Astrocyte (in vitro differentiated cells and primary cell): ENCODE measurements around the gene PDP2. TPM values are rescaled to one million over a fixed set of nuclear protein-coding genes. Genes with fewer than 3 reads are reported as not detected.

Experiments
- DNase-seq: peaks from one replicate; pipeline ENCODE4 v3.0.0-alpha.2; 2010; ENCODE audit warnings: low read depth
- FAIRE-seq: peaks from 2 replicates; lab custom pipeline; 2011; peaks lifted over from hg19 to GRCh38; lab: Jason Lieb, UNC
- H2AFZ ChIP-seq: 2 replicates; pipeline ENCODE4 v1.6.0; 2012; ENCODE audit warnings: low read depth, low read length, inconsistent platforms
- H3K27ac ChIP-seq: 2 replicates; pipeline ENCODE4 v1.5.1; 2011; ENCODE audit warnings: low read depth, low read length, inconsistent platforms
- H3K27me3 ChIP-seq: 2 replicates; pipeline ENCODE4 v1.6.0; 2011; ENCODE audit warnings: low read length, inconsistent platforms; ENCODE audit not compliant: insufficient read depth
- H3K36me3 ChIP-seq: 2 replicates; pipeline ENCODE4 v1.5.1; 2011; ENCODE audit warnings: low read length, inconsistent platforms; ENCODE audit not compliant: insufficient read depth
- H3K4me1 ChIP-seq: 2 replicates; pipeline ENCODE4 v1.5.1; 2011; ENCODE audit warnings: low read length, inconsistent platforms; ENCODE audit not compliant: insufficient read depth
- H3K4me2 ChIP-seq: 2 replicates; pipeline ENCODE4 v1.6.0; 2012; ENCODE audit warnings: low read length, inconsistent platforms
- H3K4me3 ChIP-seq: 2 replicates; pipeline ENCODE4 v1.5.1; 2011; ENCODE audit warnings: low read depth, mild to moderate bottlenecking, low read length, inconsistent platforms; ENCODE audit not compliant: insufficient read depth
- H3K79me2 ChIP-seq: 2 replicates; pipeline ENCODE4 v1.6.0; 2012; ENCODE audit warnings: mild to moderate bottlenecking, low read length, inconsistent platforms; ENCODE audit not compliant: insufficient read depth
- H3K9ac ChIP-seq: 2 replicates; pipeline ENCODE4 v1.6.0; 2012; ENCODE audit warnings: mild to moderate bottlenecking, low read length, inconsistent platforms
- H3K9me3 ChIP-seq: 2 replicates; pipeline ENCODE4 v1.5.1; 2012; ENCODE audit warnings: low read depth, mild to moderate bottlenecking, low read length, inconsistent platforms; ENCODE audit not compliant: insufficient read depth
- H4K20me1 ChIP-seq: 2 replicates; pipeline ENCODE4 v1.6.0; 2012; ENCODE audit warnings: low read length, inconsistent platforms; ENCODE audit not compliant: insufficient read depth
- H3K27ac Mint-ChIP-seq: one replicate; pipeline ENCODE4 v1.8.0; 2021; ENCODE audit warnings: mild to moderate bottlenecking, mixed read lengths; ENCODE audit not compliant: unreplicated experiment
- H3K27me3 Mint-ChIP-seq: one replicate; pipeline ENCODE4 v1.8.0; 2021; ENCODE audit warnings: low read depth, mixed read lengths; ENCODE audit not compliant: unreplicated experiment
- H3K36me3 Mint-ChIP-seq: one replicate; pipeline ENCODE4 v1.8.0; 2021; ENCODE audit warnings: low read depth, mixed read lengths; ENCODE audit not compliant: unreplicated experiment
- H3K4me1 Mint-ChIP-seq: one replicate; pipeline ENCODE4 v1.8.0; 2021; ENCODE audit warnings: low read depth, mixed read lengths; ENCODE audit not compliant: unreplicated experiment
- H3K4me3 Mint-ChIP-seq: one replicate; pipeline ENCODE4 v1.8.0; 2021; ENCODE audit warnings: mild to moderate bottlenecking, moderate library complexity, mixed read lengths; ENCODE audit not compliant: unreplicated experiment
- H3K9me3 Mint-ChIP-seq: one replicate; pipeline ENCODE4 v1.8.0; 2021; ENCODE audit warnings: mild to moderate bottlenecking, mixed read lengths; ENCODE audit not compliant: unreplicated experiment
- EZH2 ChIP-seq: IDR thresholded peaks from 2 replicates; pipeline ENCODE4 v1.6.1; 2012; ENCODE audit warnings: mild to moderate bottlenecking, low read length, inconsistent platforms; ENCODE audit not compliant: insufficient read depth
- total RNA-seq: library from RNA; stranded (reverse); gene quantifications from 2 replicates; pipeline ENCODE4 v1.2.1, GENCODE V29; 2021
- TF ChIP-seq, protein P1 (sequence below): IDR thresholded peaks from 2 replicates; pipeline ENCODE4 v1.5.1; 2011; ENCODE audit warnings: low read depth, mild to moderate bottlenecking, inconsistent platforms, low read length, moderate library complexity; ENCODE audit not compliant: insufficient read depth

The PDP2 gene
- total RNA-seq, 1 donor from 2014 or later, result 16.8 TPM

DNA sequence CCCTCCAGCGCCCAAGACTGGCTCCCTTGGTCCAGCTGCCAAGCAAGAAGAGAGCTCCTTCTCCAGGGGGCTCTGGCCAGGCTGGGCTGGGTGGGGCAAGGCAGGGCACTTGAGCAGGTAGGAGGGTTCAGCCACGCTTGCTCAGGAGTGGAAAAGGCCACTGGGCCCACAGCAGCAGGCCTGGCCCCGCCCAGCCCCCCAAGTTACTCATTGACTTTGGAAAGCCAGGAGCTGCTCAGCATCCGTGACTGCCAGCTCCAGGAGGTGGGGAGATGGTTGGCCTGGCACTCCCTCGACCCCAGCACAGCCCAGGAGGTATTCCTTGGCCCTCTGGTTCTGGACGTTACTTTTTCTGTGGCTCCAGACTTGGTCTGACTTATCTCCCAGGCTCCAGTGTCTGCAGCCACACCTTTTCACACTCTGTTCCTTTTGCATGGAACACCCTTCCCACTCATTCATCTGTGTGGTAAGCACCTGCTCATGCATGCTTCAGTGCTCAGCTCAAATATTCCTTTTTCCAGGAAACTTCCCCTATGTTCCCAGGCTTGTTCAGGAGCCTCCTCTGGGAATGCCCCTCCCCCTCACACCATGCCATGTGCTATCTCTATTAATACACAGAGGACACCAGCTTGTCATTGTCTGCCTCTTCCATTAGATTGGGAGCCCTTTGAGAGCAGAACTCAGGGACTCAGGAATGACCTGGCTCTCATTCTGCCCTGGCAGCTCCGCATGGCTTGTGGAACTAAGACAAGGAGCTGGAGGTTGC lies 38.7 kb downstream of the PDP2 start, which contains the start of gene CDH16:
Gene CDH16 (minus strand): TSS at position 83 of the 766 bp plus-strand sequence. CDS start 820 bp downstream, outside the sequence.
- H3K4me1 Mint-ChIP-seq, result peaks cover 3% of the 10 kb centered on the region
- H3K9me3 Mint-ChIP-seq, result peaks cover 7% of the 10 kb centered on the region

DNA sequence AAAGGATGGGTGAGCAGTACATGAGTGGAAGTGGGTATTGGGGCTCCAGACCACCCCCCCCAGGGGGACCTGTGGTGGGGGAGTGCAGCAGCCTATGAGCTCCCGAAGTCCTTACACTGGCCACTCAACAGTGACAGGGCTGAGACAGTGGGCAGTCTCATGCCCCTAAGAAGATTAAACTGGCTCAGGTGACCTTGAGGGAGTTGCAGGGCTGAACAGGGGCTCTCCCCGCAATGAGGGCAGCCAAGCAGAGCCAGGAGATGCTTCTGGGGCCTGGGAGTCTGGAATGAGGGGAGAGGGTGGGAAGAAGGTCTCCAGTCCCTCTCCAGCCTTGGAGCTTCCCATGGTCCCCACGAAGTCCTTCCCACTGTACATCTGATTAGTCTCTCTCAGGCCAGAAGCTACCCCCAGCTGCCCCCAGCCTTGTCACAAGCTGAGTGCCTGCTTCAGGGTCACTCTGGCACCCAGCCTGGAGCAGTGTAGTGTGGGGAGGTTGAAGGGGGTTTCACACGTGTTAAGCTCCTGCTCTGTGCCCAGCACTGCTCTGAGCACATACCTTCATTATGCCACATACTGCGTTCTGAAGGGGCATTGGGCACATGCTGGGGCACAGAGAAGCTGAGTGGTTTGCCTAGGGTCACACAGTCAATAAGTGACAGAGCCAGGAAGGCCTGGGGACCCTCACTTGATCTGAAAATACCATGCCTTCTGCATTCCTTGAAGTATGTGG lies 39.4 kb downstream of the PDP2 start:
- H3K36me3 Mint-ChIP-seq, result peaks cover 7% of the 10 kb centered on the region
- Histone ChIP-seq H3K27me3 (peaks cover 34% of the 10 kb centered on the region), H3K4me3 (no peak overlapping the region), H3K9ac (no peak overlapping the region), H3K36me3 (no peaks in the 10 kb centered on the region), H3K27ac (no peak overlapping the region), H3K9me3 (no peaks in the 10 kb centered on the region), H3K4me1 (peaks cover 7% of the 10 kb centered on the region), H3K4me2 (no peak overlapping the region), H3K79me2 (no peaks in the 10 kb centered on the region), H4K20me1 (peaks cover 15% of the 10 kb centered on the region), H2AFZ (no peak overlapping the region)
- H3K4me1 Mint-ChIP-seq, result peaks cover 3% of the 10 kb centered on the region
- H3K9me3 Mint-ChIP-seq, result peaks cover 4% of the 10 kb centered on the region
- TF ChIP-seq, protein P1, sequence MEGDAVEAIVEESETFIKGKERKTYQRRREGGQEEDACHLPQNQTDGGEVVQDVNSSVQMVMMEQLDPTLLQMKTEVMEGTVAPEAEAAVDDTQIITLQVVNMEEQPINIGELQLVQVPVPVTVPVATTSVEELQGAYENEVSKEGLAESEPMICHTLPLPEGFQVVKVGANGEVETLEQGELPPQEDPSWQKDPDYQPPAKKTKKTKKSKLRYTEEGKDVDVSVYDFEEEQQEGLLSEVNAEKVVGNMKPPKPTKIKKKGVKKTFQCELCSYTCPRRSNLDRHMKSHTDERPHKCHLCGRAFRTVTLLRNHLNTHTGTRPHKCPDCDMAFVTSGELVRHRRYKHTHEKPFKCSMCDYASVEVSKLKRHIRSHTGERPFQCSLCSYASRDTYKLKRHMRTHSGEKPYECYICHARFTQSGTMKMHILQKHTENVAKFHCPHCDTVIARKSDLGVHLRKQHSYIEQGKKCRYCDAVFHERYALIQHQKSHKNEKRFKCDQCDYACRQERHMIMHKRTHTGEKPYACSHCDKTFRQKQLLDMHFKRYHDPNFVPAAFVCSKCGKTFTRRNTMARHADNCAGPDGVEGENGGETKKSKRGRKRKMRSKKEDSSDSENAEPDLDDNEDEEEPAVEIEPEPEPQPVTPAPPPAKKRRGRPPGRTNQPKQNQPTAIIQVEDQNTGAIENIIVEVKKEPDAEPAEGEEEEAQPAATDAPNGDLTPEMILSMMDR, result no peak
- TF ChIP-seq EZH2, result no peak
- DNase-seq, result no peak
- no peak overlapping the region for H3K27ac Mint-ChIP-seq
- no peak overlapping the region for H3K4me3 Mint-ChIP-seq
- H3K27me3 Mint-ChIP-seq, result peaks cover 76% of the 10 kb centered on the region
- FAIRE-seq, result no peak

More for the DNA sequence above, 38.7 kb downstream of the PDP2 start, which contains the start of gene CDH16:
- peaks cover 7% of the 10 kb centered on the region for H3K36me3 Mint-ChIP-seq
- H3K9me3 ChIP-seq, result no peaks in the 10 kb centered on the region
- no peak within 1 kb of the TSS for H3K4me3 ChIP-seq
- peaks cover 29% of the 10 kb centered on the region for H3K27me3 ChIP-seq
- TF ChIP-seq, protein P1, result no peak
- no peak for TF ChIP-seq EZH2
- no peaks in the 10 kb centered on the region for H3K36me3 ChIP-seq
- H3K4me2 ChIP-seq, result no peak within 1 kb of the TSS
- H4K20me1 ChIP-seq, result peaks cover 12% of the 10 kb centered on the region
- H3K27me3 Mint-ChIP-seq, result peaks cover 80% of the 10 kb centered on the region
- H3K4me3 Mint-ChIP-seq, result no peak within 1 kb of the TSS
- no peaks in the 10 kb centered on the region for H3K79me2 ChIP-seq
- peaks cover 6% of the 10 kb centered on the region for H3K4me1 ChIP-seq
- DNase-seq (no peak), FAIRE-seq (no peak)
- H3K9ac ChIP-seq, result no peak within 1 kb of the TSS
- H3K27ac ChIP-seq, result no peak within 1 kb of the TSS
- H2AFZ ChIP-seq, result no peak within 1 kb of the TSS
- no peak within 1 kb of the TSS for H3K27ac Mint-ChIP-seq

DNA sequence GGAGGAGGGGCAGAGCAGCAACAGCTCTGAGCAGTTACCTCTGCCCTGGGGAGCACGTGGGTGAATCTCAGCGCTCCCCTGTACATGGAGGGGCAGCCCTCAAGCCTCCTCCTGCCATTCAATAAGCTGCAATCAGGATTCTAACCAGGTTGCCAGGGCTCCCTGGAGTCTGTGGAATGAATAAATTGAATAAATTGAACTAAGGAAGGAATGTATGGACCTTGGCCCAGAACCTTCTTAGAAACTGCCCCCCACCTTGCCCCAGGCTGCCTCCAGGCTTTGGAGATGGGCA lies 39.9 kb downstream of the PDP2 start:
- no peak overlapping the region for H3K9ac ChIP-seq
- H3K9me3 ChIP-seq, result no peaks in the 10 kb centered on the region
- H4K20me1 ChIP-seq, result peaks cover 15% of the 10 kb centered on the region
- FAIRE-seq (no peak), DNase-seq (no peak)
- H3K4me1 ChIP-seq, result peaks cover 12% of the 10 kb centered on the region
- Mint-ChIP-seq H3K36me3 (peaks cover 7% of the 10 kb centered on the region), H3K4me3 (no peak overlapping the region), H3K9me3 (peaks cover 2% of the 10 kb centered on the region), H3K27ac (no peak overlapping the region), H3K27me3 (peaks cover 72% of the 10 kb centered on the region), H3K4me1 (peaks cover 3% of the 10 kb centered on the region)
- no peak overlapping the region for H3K27ac ChIP-seq
- no peaks in the 10 kb centered on the region for H3K36me3 ChIP-seq
- H2AFZ ChIP-seq, result no peak overlapping the region
- no peak for TF ChIP-seq EZH2
- TF ChIP-seq, protein P1, result no peak
- H3K4me2 ChIP-seq, result no peak overlapping the region
- H3K27me3 ChIP-seq, result peaks cover 34% of the 10 kb centered on the region
- H3K79me2 ChIP-seq, result no peaks in the 10 kb centered on the region
- no peak overlapping the region for H3K4me3 ChIP-seq
